NCI-H446 treated with DMSO at 0.1 percent for 48 hours (cell line): ENCODE results near the gene KDM3B.
"Not testable (repeated sequence)": the region's sequence is repeated elsewhere in the genome, so short reads cannot be mapped to it uniquely, and the experiment has no call there.

Source experiments
- DNase-seq: peaks from one replicate; lab custom pipeline; 2025; lab: John Stamatoyannopoulos, UW

The KDM3B gene

DNA sequence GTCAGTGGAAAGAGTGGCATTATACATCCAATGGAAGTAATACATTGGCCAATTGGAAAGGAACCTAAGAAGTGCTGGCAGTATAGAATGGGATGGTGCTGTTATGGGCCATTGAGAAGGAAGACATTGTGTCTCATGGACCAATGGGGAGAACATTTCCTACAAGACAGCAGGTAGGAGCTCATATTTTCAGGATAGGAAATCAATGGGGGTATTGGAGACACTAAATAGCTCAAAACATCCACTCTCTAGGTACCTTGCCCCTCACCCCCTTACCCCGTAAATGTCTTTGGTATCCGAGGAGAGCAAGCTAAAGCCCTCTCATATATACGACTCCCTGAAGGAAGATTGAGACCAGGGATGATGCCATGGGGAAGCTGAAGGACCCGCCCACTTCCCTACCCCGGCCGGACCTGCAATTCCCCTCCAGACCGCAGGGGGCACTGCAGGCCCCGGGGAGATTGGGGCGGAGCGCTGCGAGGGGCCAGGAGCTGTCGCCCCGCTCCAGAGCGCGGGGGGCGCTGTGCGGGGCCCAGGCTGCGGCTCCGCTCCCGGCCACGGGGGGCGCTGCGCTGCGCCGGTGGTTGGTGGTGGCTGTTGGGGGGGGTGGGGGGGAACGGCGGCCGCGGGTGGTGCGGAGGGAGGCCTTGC lies at the start of gene KDM3B:
TSS of gene KDM3B (plus strand) at position 615 of the 651 bp plus-strand sequence. CDS start 111 bp downstream, outside the sequence.
- DNase-seq = peak; percentile 51

GRCh38 chr5:138303372-138303771 lies 49.1 kb upstream of the KDM3B start:
- DNase-seq = peak; percentile 33

GRCh38 chr5:138305797-138306196 lies 46.7 kb upstream of the KDM3B start:
- DNase-seq = peak; percentile 28

GRCh38 chr5:138315751-138316278 lies 36.7 kb upstream of the KDM3B start:
- DNase-seq = no peak

DNA sequence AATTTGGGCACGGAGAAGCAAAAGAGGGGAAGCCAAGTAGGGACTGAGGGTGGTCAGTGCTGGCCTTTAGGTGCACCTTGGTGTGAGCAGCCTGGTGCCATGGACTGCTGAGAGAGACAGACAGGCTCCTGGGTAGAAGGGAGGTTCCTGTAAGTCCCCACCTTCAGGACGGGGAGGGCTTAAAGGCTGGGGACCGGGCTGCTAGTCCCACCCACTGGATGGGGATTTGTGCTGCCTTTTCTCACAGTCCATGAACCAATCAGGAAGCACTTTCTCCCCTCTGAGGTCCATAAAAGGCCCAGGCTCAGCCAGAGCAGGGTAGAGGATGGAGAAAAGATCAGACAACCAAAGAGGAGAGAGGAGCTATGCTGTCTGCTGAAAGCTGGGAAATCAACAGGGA lies 36.1 kb upstream of the KDM3B start:
- no peak for DNase-seq

- not testable (repeated sequence) for DNase-seq
Observed at GRCh38 chr5:138318211-138318610, 34.3 kb upstream of the KDM3B start.

DNA sequence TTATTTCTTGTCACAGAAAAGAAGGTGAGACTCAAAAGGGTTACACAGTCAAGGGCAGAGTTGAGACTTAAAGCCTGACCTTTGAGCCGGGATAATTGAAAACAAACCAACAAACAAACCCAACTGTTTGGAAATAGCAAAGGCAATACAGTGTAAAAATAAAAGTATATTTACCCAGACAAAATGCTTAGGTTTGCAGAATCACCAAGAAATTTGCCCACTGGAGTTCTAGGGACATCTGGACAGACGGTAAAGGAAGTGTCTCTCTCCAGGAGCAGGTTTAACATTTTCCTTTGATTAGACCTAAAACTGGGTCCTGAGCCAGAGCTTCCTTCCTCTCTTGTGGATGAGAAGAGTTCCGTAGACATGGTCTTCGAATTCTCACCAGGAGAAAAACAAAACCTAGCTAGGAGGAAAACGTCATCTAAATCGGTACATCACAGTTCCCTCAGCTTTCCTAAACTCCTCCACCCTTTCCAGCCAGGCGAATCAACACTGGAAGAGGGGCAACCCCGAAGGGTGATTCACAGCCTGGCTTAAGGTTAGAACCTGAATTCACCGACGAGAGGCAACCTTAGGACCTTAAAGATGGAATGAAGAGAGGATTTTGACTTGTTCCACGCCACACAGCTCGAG lies 21.6 kb upstream of the KDM3B start:
- no peak for DNase-seq

DNA sequence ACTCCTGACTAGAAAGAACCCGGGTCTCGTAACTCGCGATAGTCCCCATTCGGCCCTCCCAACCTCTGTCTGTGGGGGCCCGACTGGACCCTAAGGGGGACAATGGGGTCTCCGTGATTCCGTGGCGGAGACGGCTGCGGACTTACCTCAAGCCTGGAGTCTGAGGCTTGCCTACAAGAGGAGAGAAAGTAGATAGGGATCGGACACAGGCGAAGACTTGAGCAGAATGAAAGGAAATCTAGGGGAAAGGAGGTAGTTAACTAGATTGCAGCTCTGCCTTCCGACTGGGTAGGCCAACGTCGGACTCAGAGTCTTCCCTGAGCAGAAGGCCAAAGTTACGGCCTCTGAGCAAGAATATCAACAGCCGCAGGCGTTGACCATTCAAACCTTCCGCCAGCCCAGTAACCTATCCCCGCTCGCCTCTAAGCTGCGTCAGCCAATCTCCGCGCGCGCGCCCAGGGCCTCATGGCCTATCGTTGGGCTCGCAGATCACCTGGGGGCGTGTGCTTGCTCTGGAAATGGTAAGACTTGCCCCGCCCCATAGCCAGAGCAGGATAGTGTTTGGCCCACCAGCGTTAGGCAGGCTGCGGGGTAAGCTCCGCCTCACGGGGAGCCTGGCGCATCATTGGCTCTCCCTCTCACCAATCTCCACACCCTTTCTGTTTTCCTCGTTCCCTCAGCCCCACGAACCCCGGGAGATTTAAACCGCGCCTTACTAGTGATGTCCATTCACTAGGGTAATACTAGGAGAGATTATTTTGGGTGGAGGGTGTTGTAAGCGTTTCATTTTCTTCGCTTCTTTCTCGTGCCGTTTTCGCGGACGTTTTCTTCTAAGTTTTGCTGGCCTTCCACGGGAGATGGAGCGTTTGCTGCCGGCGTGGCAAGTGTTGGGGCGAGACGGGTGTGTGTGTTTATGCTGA lies 20.8 kb upstream of the KDM3B start, which contains the start of gene CDC25C:
TSS of gene CDC25C (minus strand) at position 356 of the 920 bp plus-strand sequence. CDS start 624 bp downstream, outside the sequence.
- DNase-seq = peak; percentile 98

- no peak for DNase-seq
Observed at GRCh38 chr5:138334867-138335447, 17.5 kb upstream of the KDM3B start.

GRCh38 chr5:138336952-138337684 lies 15.4 kb upstream of the KDM3B start:
- peak; percentile 64 for DNase-seq

DNA sequence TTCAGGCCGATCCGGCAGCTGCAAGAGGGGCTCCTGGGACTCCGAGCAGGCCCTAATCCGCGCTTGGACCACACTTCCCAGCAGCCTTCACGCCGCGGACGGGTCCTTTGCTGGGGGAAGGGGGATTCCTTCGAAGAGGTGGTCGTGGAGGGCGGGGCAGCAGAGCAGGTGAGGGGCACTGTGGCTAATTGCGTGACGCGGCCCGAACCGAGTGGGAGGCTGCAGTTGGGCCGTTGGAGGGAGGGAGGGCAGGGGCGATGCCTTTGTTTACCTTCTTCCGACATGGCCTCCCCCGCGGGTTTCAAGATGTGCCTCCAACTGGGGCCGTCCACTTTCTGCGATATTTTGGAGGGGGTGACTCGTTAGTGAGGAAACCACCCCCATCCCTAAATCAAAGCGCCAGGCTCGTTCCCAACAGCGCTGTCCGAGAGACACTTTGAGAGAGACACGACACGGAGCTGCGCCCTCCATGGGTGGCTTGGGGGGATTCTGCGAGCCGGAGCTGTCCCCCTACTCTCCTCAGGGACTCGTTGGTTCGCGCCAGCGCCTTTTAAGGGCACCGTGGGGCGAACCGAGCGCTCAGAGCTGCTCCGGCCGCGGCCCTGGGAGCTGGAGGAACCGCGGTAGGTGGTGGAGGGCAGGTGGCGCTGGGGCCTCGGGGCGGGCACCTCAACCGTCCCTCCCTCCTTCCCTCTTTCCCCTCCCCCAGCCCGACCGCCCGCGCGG lies 14.6 kb upstream of the KDM3B start, which contains the start of gene FAM53C:
TSS of gene FAM53C (plus strand) at position 582 of the 726 bp plus-strand sequence. CDS start 3,070 bp downstream, outside the sequence.
- DNase-seq = peak; percentile 87

- DNase-seq = no peak
Observed at GRCh38 chr5:138338411-138339090, 13.9 kb upstream of the KDM3B start.

- DNase-seq = no peak
Observed at GRCh38 chr5:138339091-138339456, 13.4 kb upstream of the KDM3B start.

GRCh38 chr5:138339464-138339863 lies 13.0 kb upstream of the KDM3B start:
- DNase-seq = no peak

GRCh38 chr5:138340008-138340407 lies 12.5 kb upstream of the KDM3B start:
- no peak for DNase-seq

DNA sequence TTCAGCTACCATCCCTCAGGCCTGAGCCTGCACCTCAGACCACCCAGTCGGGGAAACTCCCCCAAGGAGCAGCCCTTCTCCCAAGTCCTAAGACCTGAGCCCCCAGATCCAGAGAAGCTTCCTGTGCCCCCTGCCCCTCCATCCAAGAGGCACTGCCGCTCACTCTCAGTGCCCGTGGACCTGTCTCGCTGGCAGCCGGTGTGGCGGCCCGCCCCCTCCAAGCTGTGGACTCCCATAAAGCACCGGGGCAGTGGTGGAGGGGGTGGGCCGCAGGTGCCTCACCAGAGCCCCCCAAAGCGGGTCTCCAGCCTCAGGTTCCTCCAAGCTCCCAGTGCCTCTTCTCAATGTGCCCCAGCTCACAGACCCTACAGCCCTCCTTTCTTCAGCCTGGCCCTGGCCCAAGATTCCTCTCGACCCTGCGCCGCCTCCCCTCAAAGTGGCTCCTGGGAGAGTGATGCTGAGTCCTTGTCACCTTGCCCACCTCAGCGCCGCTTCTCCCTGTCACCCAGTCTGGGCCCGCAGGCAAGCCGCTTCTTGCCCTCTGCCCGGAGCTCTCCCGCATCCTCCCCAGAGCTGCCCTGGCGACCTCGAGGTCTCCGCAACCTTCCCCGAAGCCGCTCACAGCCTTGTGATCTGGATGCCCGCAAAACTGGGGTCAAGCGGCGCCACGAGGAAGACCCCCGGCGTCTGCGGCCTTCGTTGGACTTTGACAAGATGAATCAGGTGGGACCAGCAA lies 7.4 kb upstream of the KDM3B start:
- DNase-seq = no peak

- no peak for DNase-seq
Observed at GRCh38 chr5:138346889-138347288, 5.6 kb upstream of the KDM3B start.

DNA sequence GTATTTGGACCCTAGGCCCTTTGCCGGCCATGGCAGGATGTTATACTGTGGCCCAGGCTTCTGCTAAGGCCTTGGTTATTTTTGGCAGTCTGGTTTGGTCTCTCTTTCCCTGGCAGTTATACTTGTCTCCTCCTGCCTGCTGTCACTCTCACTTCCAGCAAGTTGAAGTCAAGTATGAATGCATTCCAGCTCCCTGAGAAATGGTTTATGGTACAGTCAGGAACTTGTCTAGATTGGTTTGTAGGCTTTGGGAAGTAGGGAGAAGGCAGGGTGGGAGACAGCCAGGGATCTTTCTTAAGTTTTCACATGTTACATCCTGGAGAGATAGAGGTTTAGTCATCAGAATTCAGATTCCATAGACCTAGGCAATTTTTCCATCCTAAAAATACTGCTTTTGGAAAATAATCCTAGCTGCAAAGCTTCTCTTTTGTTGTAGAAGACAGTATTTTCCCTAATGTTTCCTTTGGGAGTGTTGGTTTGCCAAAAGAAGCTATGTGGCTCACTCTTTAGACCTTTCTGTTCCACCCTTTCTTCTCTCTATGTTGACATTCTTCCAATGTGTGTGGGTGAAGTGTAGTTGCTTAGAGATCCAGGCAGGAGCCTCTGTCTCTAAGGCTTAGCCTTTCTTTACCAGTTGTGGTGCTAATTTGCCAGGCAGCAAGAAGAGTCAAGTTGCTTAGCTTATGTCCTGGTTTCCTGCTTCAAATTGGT lies 2.5 kb upstream of the KDM3B start:
- DNase-seq = no peak

DNA sequence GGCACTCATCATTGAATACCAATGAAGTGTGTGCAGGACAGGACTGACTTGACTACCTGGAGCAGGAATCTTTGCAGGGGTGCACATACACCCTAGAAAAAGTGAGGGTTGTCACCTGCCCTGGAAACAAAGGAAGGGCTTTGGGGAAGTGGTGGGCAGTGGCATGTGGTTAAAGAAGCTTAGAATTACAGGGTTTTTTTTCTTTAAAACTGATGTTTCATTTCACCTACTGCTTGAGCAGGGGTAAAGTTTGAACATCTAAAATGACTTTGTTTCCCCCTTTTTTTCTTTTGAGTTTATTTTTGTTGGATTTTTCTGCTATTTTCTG lies 2.0 kb upstream of the KDM3B start:
- DNase-seq = no peak
